Right renal pelvis (tissue), 4 donors: ENCODE data around the gene TEAD2. TPM values are rescaled to one million over a fixed set of nuclear protein-coding genes. Genes with fewer than 3 reads are reported as not detected.

ENCODE experiments used
- DNase-seq, 4 donors: peaks; one replicate each; pipeline ENCODE4 v3.0.0-alpha.2; 2013; ENCODE audit warnings: low read depth in 4 of 4, low spot score in 3 of 4, missing footprints in 1 of 4
- polyA plus RNA-seq, 4 donors: library from polyadenylated mRNA; unstranded; fragments of 120-200 nt; gene quantifications; one replicate each; pipeline ENCODE4 v1.2.1, GENCODE V29; 2013; ENCODE audit not compliant: insufficient read length in 4 of 4

TEAD2 gene
- polyA plus RNA-seq, 4 donors, result 95.9 to 107 (median 102) TPM

DNA sequence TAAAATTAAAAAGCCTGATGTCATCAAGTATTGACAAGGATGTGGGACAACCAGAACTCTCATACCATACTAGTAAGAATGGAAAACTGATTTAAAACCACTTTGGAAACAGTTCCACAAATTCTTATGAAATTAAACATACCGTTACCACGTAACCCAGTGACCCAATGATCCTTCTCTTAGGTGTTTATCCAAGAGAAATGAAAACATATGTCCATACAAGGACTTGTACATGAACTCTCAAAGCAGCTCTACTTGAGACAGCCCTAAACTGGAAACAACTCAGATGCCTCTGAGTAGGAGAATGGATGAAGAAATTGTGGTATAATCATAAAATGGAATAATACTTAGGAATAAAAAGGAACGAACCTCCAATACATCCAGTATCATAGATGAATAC is 64.8 kb downstream of the TEAD2 start:
- DNase-seq, result no peak

DNA sequence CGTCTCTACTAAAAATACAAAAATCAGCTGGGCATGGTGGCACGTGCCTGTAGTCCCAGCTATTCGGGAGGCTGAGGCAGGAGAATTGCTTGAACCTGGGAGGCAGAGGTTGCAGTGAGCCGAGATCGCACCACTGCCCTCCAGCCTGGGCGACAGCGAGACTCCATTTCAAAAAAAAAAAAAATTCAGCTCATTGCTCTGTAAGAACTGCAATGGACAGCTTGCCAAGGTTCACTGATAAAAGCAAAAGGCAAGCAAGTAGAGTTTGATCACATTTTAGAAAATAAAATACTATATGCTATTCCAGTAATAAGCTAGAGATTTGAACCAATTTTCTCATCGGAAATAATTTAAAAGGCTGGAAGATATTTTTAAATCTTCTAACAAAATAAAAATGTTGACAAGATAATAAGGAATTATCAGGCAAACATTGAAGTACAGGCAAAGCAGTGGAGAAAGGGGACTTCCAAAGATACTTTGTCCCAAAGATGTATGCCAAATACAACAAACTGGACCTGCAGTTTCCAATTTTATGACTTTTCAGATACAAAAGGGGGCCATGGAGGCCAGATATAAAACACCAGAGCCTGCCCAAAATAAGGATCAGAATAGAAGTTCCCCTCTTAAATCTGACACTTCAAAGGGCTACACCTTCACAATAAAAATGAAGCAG is 66.9 kb downstream of the TEAD2 start:
- DNase-seq, result no peak

DNA sequence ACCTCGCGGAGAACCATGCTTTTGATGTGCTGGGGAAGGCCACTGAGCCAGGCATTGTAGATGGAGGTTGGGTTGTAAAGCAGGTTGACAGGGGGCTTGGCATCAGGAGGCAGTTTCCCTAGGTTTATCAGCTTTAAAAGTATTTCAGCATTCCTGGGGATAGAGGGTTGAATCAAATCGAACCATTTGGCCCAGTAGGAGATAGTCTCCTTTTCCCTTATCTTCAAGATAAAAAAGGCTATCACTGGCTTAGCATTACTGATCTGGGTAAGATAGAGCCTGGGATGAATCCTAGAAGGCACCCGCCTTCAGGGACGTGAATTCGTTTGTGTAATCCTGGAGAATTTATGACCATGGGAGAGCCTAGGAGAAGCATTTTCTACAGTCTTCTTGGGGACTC is 67.8 kb downstream of the TEAD2 start:
- DNase-seq, result no peak

Other genes starting within 250 kb of the TEAD2 start
- gene LIN7B, start 248.0 kb downstream of the TEAD2 start, polyA plus RNA-seq, result 1 to 10 TPM; 7.7 to 8.9 (median 8.2) TPM
- gene C19orf73, start 243.3 kb downstream of the TEAD2 start, polyA plus RNA-seq, result 1 to 10 TPM in 1 of 4 donors, under 1 TPM in 3; 0.59 to 1.2 (median 0.86) TPM
- gene PPFIA3, start 242.9 kb downstream of the TEAD2 start, polyA plus RNA-seq, result 1 to 10 TPM; 5.5 to 9.4 (median 6.0) TPM
- 10 to 100 TPM; 27.0 to 30.6 (median 29.7) TPM for gene HRC, start 207.0 kb downstream of the TEAD2 start, polyA plus RNA-seq
- gene TRPM4, start 204.6 kb downstream of the TEAD2 start, polyA plus RNA-seq, result 10 to 100 TPM; 26.6 to 38.0 (median 31.0) TPM
- gene SLC6A16, start 37.2 kb downstream of the TEAD2 start, polyA plus RNA-seq, result 1 to 10 TPM; 2.5 to 3.3 (median 2.8) TPM
- gene CD37, start 27.0 kb downstream of the TEAD2 start, polyA plus RNA-seq, result 10 to 100 TPM; 28.9 to 42.9 (median 36.0) TPM
- 1 to 10 TPM; 3.3 to 6.9 (median 5.4) TPM for gene DKKL1, start 1.5 kb upstream of the TEAD2 start, polyA plus RNA-seq
- under 1 TPM in 3 of 4 donors, not detected in 1; 0.21 to 0.48 (median 0.29) TPM for gene KASH5, start 25.8 kb upstream of the TEAD2 start, polyA plus RNA-seq
- gene PTH2, start 61.0 kb upstream of the TEAD2 start, polyA plus RNA-seq, result not detected
- under 1 TPM in 1 of 4 donors, not detected in 3; 0.04 TPM for gene GFY, start 63.0 kb upstream of the TEAD2 start, polyA plus RNA-seq
- gene SLC17A7, start 79.1 kb upstream of the TEAD2 start, polyA plus RNA-seq, result under 1 TPM; 0.25 to 0.49 (median 0.40) TPM
- gene PIH1D1, start 89.4 kb upstream of the TEAD2 start, polyA plus RNA-seq, result 10 to 100 TPM; 79.0 to 96.1 (median 82.8) TPM
- gene ALDH16A1, start 90.8 kb upstream of the TEAD2 start, polyA plus RNA-seq, result 10 to 100 TPM; 16.6 to 27.5 (median 18.3) TPM
- gene FLT3LG, start 111.8 kb upstream of the TEAD2 start, polyA plus RNA-seq, result 1 to 10 TPM; 2.6 to 4.5 (median 3.6) TPM
- 1,000 to 10,000 TPM; 2,364 to 2,825 (median 2,611) TPM for gene RPL13A, start 125.2 kb upstream of the TEAD2 start, polyA plus RNA-seq
- gene RPS11, start 134.0 kb upstream of the TEAD2 start, polyA plus RNA-seq, result 1,000 to 10,000 TPM; 2,560 to 2,862 (median 2,794) TPM
- 100 to 1,000 TPM; 242 to 339 (median 259) TPM for gene FCGRT, start 150.2 kb upstream of the TEAD2 start, polyA plus RNA-seq
- gene RCN3, start 165.6 kb upstream of the TEAD2 start, polyA plus RNA-seq, result 10 to 100 TPM; 14.5 to 23.3 (median 17.4) TPM
- gene NOSIP, start 218.1 kb upstream of the TEAD2 start, polyA plus RNA-seq, result 10 to 100 TPM; 53.6 to 73.7 (median 60.5) TPM
- gene PRRG2, start 218.9 kb upstream of the TEAD2 start, polyA plus RNA-seq, result 1 to 10 TPM; 7.3 to 9.3 (median 8.3) TPM
- 10 to 100 TPM; 17.9 to 27.1 (median 20.2) TPM for gene PRR12, start 228.8 kb upstream of the TEAD2 start, polyA plus RNA-seq